Stomach (tissue), 4 donors: ENCODE measurements around the gene ITPR2.

Source experiments
- EP300 ChIP-seq: sonication (generic); formaldehyde crosslinking; IDR thresholded peaks from one replicate; pipeline ENCODE4 v1.6.1; 2017; ENCODE audit warnings: antibody characterized with exemption
- POLR2A ChIP-seq, 4 donors: fragments of 450-650 bp; IDR thresholded peaks; one replicate each; pipeline ENCODE4 v1.6.1; 2016; ENCODE audit warnings: antibody characterized with exemption in 4 of 4, control low read depth in 2 of 4, mild to moderate bottlenecking in 1 of 4, moderate library complexity in 1 of 4
- POLR2AphosphoS5 ChIP-seq, 3 donors: sonication (generic); formaldehyde crosslinking; IDR thresholded peaks; one replicate each; pipeline ENCODE4 v1.6.1; 2016; ENCODE audit warnings: antibody characterized with exemption in 3 of 3
- TF ChIP-seq, protein P1 (sequence below), 7 experiments: fragments of 450-650 bp in 4 of 7; fragments of 200-600 bp in 3 of 7; sonication (generic) in 3 of 7; IDR thresholded peaks; one replicate each; pipeline ENCODE4 v1.5.1; 2016 to 2019; ENCODE audit warnings: antibody characterized with exemption in 7 of 7, control low read depth in 2 of 7, mild to moderate bottlenecking in 1 of 7

GRCh38 chr12:26537126-26537525 is 295.9 kb downstream of the ITPR2 start:
- TF ChIP-seq POLR2AphosphoS5 (IDR thresholded peaks at IDR 0.05), result no peak
- no peak for TF ChIP-seq POLR2A (IDR thresholded peaks at IDR 0.05)
- TF ChIP-seq, protein P1, sequence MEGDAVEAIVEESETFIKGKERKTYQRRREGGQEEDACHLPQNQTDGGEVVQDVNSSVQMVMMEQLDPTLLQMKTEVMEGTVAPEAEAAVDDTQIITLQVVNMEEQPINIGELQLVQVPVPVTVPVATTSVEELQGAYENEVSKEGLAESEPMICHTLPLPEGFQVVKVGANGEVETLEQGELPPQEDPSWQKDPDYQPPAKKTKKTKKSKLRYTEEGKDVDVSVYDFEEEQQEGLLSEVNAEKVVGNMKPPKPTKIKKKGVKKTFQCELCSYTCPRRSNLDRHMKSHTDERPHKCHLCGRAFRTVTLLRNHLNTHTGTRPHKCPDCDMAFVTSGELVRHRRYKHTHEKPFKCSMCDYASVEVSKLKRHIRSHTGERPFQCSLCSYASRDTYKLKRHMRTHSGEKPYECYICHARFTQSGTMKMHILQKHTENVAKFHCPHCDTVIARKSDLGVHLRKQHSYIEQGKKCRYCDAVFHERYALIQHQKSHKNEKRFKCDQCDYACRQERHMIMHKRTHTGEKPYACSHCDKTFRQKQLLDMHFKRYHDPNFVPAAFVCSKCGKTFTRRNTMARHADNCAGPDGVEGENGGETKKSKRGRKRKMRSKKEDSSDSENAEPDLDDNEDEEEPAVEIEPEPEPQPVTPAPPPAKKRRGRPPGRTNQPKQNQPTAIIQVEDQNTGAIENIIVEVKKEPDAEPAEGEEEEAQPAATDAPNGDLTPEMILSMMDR (IDR thresholded peaks at IDR 0.05), result no peak
- no peak for TF ChIP-seq EP300
